Loucy (cell line): ENCODE results near the gene CCDC201.

ENCODE experiments used
- H2AFZ ChIP-seq: fragments of 200-600 bp; sonication (generic); 2 replicates; pipeline ENCODE4 v1.6.0; 2016; ENCODE audit warnings: antibody characterized with exemption, mild to moderate bottlenecking, low read length, moderate library complexity
- H3F3A ChIP-seq: fragments of 200-600 bp; 2 replicates; pipeline ENCODE4 v1.6.0; 2016; ENCODE audit warnings: antibody characterized with exemption, low read depth, mild to moderate bottlenecking
- H3K27me3 ChIP-seq: fragments of 200-600 bp; sonication (generic); 2 replicates; pipeline ENCODE4 v1.6.1; 2014; ENCODE audit warnings: low read length, mild to moderate bottlenecking; ENCODE audit not compliant: insufficient read depth, poor library complexity, severe bottlenecking
- H3K36me3 ChIP-seq: fragments of 200-600 bp; sonication (generic); 2 replicates; pipeline ENCODE4 v1.6.1; 2016; ENCODE audit warnings: low read length; ENCODE audit not compliant: insufficient read depth
- H3K4me1 ChIP-seq: fragments of 200-600 bp; sonication (generic); 2 replicates; pipeline ENCODE4 v1.5.1; 2014; ENCODE audit warnings: low read length, mild to moderate bottlenecking; ENCODE audit not compliant: insufficient read depth, poor library complexity, severe bottlenecking
- H3K4me2 ChIP-seq: fragments of 200-600 bp; sonication (generic); 2 replicates; pipeline ENCODE4 v1.6.0; 2014; ENCODE audit warnings: antibody characterized with exemption, low read length, low read depth, mild to moderate bottlenecking; ENCODE audit not compliant: poor library complexity, severe bottlenecking
- H3K4me3 ChIP-seq: fragments of 200-600 bp; sonication (generic); 2 replicates; pipeline ENCODE4 v1.5.1; 2014; ENCODE audit warnings: low read length, mild to moderate bottlenecking, mixed read lengths; ENCODE audit not compliant: poor library complexity, severe bottlenecking
- H3K79me2 ChIP-seq: fragments of 200-600 bp; sonication (generic); 2 replicates; pipeline ENCODE4 v1.6.1; 2014; ENCODE audit warnings: low read length; ENCODE audit not compliant: insufficient read depth
- H3K9ac ChIP-seq: fragments of 200-600 bp; sonication (generic); 2 replicates; pipeline ENCODE4 v1.6.0; 2014; ENCODE audit warnings: mild to moderate bottlenecking, low read depth, low read length, moderate library complexity; ENCODE audit not compliant: poor library complexity, severe bottlenecking
- H3K9me2 ChIP-seq: fragments of 200-600 bp; sonication (generic); replicated peaks from 2 replicates; pipeline ENCODE4 v1.6.1; 2016; ENCODE audit warnings: low read depth, low read length, mixed read lengths
- H3K9me3 ChIP-seq: fragments of 200-600 bp; sonication (generic); 2 replicates; pipeline ENCODE4 v1.6.1; 2014; ENCODE audit warnings: mild to moderate bottlenecking, antibody characterized with exemption, low read length, low read depth; ENCODE audit not compliant: insufficient read depth
- H4K20me1 ChIP-seq: fragments of 200-600 bp; sonication (generic); 2 replicates; pipeline ENCODE4 v1.6.0; 2014; ENCODE audit warnings: antibody characterized with exemption, low read length, mild to moderate bottlenecking; ENCODE audit not compliant: insufficient read depth, poor library complexity, severe bottlenecking
- CTCF ChIP-seq: fragments of 200-600 bp; sonication (generic); conservative IDR thresholded peaks from 2 replicates; pipeline ENCODE4 v1.5.1; 2014; ENCODE audit warnings: mild to moderate bottlenecking, antibody characterized with exemption, low read length
- EZH2phosphoT487 ChIP-seq: fragments of 200-600 bp; IDR thresholded peaks from 2 replicates; pipeline ENCODE4 v1.6.1; 2018; ENCODE audit warnings: antibody characterized with exemption, mild to moderate bottlenecking, moderate library complexity, borderline replicate concordance

The CCDC201 gene

GRCh38 chr7:45884136-45884535 lies 11.3 kb upstream of the CCDC201 start:
- TF ChIP-seq CTCF (no peak), EZH2phosphoT487 (no peak)
- no peak overlapping the region for H3K4me3 ChIP-seq
- no peaks in the 10 kb centered on the region for H3F3A ChIP-seq
- H3K79me2 ChIP-seq, result no peaks in the 10 kb centered on the region
- H3K4me2 ChIP-seq, result no peak overlapping the region
- no peak overlapping the region for H2AFZ ChIP-seq
- no peaks in the 10 kb centered on the region for H3K36me3 ChIP-seq
- H3K9me3 ChIP-seq, result no peaks in the 10 kb centered on the region
- no peak overlapping the region for H3K9ac ChIP-seq
- H3K9me2 ChIP-seq, result no peaks in the 10 kb centered on the region
- no peaks in the 10 kb centered on the region for H4K20me1 ChIP-seq
- H3K4me1 ChIP-seq, result no peaks in the 10 kb centered on the region
- no peaks in the 10 kb centered on the region for H3K27me3 ChIP-seq

- Histone ChIP-seq H3K9me2 (no peaks in the 10 kb centered on the region), H3F3A (no peaks in the 10 kb centered on the region), H3K4me3 (no peak overlapping the region), H3K9me3 (no peaks in the 10 kb centered on the region), H3K9ac (no peak overlapping the region), H2AFZ (no peak overlapping the region), H3K4me2 (no peak overlapping the region), H3K36me3 (no peaks in the 10 kb centered on the region), H3K79me2 (no peaks in the 10 kb centered on the region), H3K4me1 (no peaks in the 10 kb centered on the region), H3K27me3 (no peaks in the 10 kb centered on the region), H4K20me1 (no peaks in the 10 kb centered on the region)
- no peak for TF ChIP-seq CTCF
- TF ChIP-seq EZH2phosphoT487, result no peak
These were observed 9.6 kb upstream of the CCDC201 start for GRCh38 chr7:45882465-45882810.

GRCh38 chr7:45881759-45882464 lies 9.0 kb upstream of the CCDC201 start:
- no peaks in the 10 kb centered on the region for H3K4me1 ChIP-seq
- no peaks in the 10 kb centered on the region for H3K27me3 ChIP-seq
- TF ChIP-seq EZH2phosphoT487 (no peak), CTCF (no peak)
- no peak overlapping the region for H3K4me2 ChIP-seq
- H3K9ac ChIP-seq, result no peak overlapping the region
- H3K79me2 ChIP-seq, result no peaks in the 10 kb centered on the region
- no peak overlapping the region for H3K4me3 ChIP-seq
- no peak overlapping the region for H2AFZ ChIP-seq
- H3K36me3 ChIP-seq, result no peaks in the 10 kb centered on the region
- H3F3A ChIP-seq, result no peaks in the 10 kb centered on the region
- H3K9me2 ChIP-seq, result no peaks in the 10 kb centered on the region
- H3K9me3 ChIP-seq, result no peaks in the 10 kb centered on the region
- H4K20me1 ChIP-seq, result no peaks in the 10 kb centered on the region
